ENCODE data around the gene APBA2. TPM values are rescaled to one million over a fixed set of nuclear protein-coding genes. Genes with fewer than 3 reads are reported as not detected.

The APBA2 gene
- total RNA-seq, 2 experiments from 2014 or later: 30.8 to 32.0 TPM

- Mint-ChIP-seq H3K27ac (no peak overlapping the region), H3K36me3 (ENCODE audit: low read depth) (no peaks in the 10 kb centered on the region), H3K9me3 (no peaks in the 10 kb centered on the region), H3K27me3 (no peaks in the 10 kb centered on the region), H3K4me1 (ENCODE audit: low read depth) (peaks cover 19% of the 10 kb centered on the region), H3K4me3 (no peak overlapping the region)
- TF ChIP-seq, protein P1, sequence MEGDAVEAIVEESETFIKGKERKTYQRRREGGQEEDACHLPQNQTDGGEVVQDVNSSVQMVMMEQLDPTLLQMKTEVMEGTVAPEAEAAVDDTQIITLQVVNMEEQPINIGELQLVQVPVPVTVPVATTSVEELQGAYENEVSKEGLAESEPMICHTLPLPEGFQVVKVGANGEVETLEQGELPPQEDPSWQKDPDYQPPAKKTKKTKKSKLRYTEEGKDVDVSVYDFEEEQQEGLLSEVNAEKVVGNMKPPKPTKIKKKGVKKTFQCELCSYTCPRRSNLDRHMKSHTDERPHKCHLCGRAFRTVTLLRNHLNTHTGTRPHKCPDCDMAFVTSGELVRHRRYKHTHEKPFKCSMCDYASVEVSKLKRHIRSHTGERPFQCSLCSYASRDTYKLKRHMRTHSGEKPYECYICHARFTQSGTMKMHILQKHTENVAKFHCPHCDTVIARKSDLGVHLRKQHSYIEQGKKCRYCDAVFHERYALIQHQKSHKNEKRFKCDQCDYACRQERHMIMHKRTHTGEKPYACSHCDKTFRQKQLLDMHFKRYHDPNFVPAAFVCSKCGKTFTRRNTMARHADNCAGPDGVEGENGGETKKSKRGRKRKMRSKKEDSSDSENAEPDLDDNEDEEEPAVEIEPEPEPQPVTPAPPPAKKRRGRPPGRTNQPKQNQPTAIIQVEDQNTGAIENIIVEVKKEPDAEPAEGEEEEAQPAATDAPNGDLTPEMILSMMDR (IDR thresholded peaks at IDR 0.05): no peak
- intact Hi-C loops (cut with micrococcal nuclease): no loop called here
- DNase-seq: no peak
- ATAC-seq: no peak
- ChIA-PET CTCF (interaction anchor here (1.0 to 1.2 kb wide), 3 partner anchors 16 to 224 kb away, joined by 4 to 5 read pairs (median 4); no protein-coding TSS in a partner anchor), POLR2A (interaction anchor here (0.6 to 1.5 kb wide), 2 partner anchors 20 to 160 kb away, joined by 3 read pairs; no protein-coding TSS in a partner anchor)
Measured at GRCh38 chr15:28878209-28878608, 7.6 kb upstream of the APBA2 start.

- Mint-ChIP-seq H3K4me1 (ENCODE audit: low read depth) (peaks cover 16% of the 10 kb centered on the region), H3K4me3 (no peak overlapping the region), H3K9me3 (no peaks in the 10 kb centered on the region), H3K27me3 (no peaks in the 10 kb centered on the region), H3K27ac (no peak overlapping the region), H3K36me3 (ENCODE audit: low read depth) (no peaks in the 10 kb centered on the region)
- intact Hi-C loops (cut with micrococcal nuclease): no loop called here
- TF ChIP-seq, protein P1 (IDR thresholded peaks at IDR 0.05): no peak
- ChIA-PET CTCF (interaction anchor here (0.9 to 1.2 kb wide), 2 partner anchors 11 to 96 kb away, joined by 3 to 4 read pairs; no protein-coding TSS in a partner anchor), POLR2A (no interaction called here)
- no peak for ATAC-seq
- no peak for DNase-seq
Measured at GRCh38 chr15:28879551-28879950, 6.2 kb upstream of the APBA2 start.

GRCh38 chr15:28880680-28881079 is 5.1 kb upstream of the APBA2 start:
- H3K4me1 Mint-ChIP-seq (ENCODE audit: low read depth): peaks cover 18% of the 10 kb centered on the region
- no peak overlapping the region for H3K4me3 Mint-ChIP-seq
- H3K9me3 Mint-ChIP-seq: no peaks in the 10 kb centered on the region
- ChIA-PET POLR2A (no interaction called here), CTCF (interaction anchor here (1.5 kb wide), 2 partner anchors 9 to 54 kb away, joined by 3 to 4 read pairs; no protein-coding TSS in a partner anchor)
- TF ChIP-seq, protein P1 (IDR thresholded peaks at IDR 0.05): no peak
- no peaks in the 10 kb centered on the region for H3K36me3 Mint-ChIP-seq (ENCODE audit: low read depth)
- DNase-seq: no peak
- H3K27ac Mint-ChIP-seq: no peak overlapping the region
- intact Hi-C loops (cut with micrococcal nuclease): loop anchor here (5.0 to 10.0 kb wide), 2 partner anchors 46 to 97 kb away; no protein-coding TSS in a partner anchor
- H3K27me3 Mint-ChIP-seq: no peaks in the 10 kb centered on the region
- no peak for ATAC-seq

DNA sequence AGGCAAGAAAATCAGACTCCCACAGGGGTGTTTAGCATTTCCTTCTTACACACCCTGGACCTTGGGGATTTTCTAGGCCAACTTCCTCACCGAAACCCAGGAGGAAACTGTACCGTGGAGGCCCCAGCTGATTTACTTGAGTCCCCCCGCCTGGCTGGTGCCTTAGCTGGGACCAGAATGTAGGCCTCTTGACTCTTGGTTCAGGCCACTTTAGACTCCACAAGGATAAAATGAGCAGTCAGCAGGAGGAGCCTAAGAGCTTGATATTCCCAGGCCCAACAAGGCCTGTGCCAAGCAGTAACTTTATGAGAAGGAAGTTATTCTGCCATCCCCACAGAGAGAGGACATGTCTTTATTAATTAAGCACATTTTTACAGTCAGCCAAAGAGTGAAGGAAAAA is 4.6 kb upstream of the APBA2 start:
- ChIA-PET CTCF (interaction anchor here (1.5 kb wide), 2 partner anchors 9 to 53 kb away, joined by 3 to 4 read pairs; no protein-coding TSS in a partner anchor), POLR2A (no interaction called here)
- intact Hi-C loops (cut with micrococcal nuclease): loop anchor here (5.0 to 10.0 kb wide), 2 partner anchors 46 to 96 kb away; no protein-coding TSS in a partner anchor
- Mint-ChIP-seq H3K4me3 (no peak overlapping the region), H3K36me3 (ENCODE audit: low read depth) (no peaks in the 10 kb centered on the region), H3K27ac (no peak overlapping the region), H3K27me3 (no peaks in the 10 kb centered on the region), H3K9me3 (no peaks in the 10 kb centered on the region), H3K4me1 (ENCODE audit: low read depth) (peaks cover 14% of the 10 kb centered on the region)
- DNase-seq (no peak), ATAC-seq (no peak)
- TF ChIP-seq, protein P1 (IDR thresholded peaks at IDR 0.05): no peak

- no peaks in the 10 kb centered on the region for H3K27me3 Mint-ChIP-seq
- no peaks in the 10 kb centered on the region for H3K9me3 Mint-ChIP-seq
- no peak overlapping the region for H3K4me3 Mint-ChIP-seq
- no peaks in the 10 kb centered on the region for H3K36me3 Mint-ChIP-seq (ENCODE audit: low read depth)
- DNase-seq (no peak), ATAC-seq (no peak)
- CTCF ChIA-PET: interaction anchor here (1.5 kb wide), 2 partner anchors 10 to 53 kb away, joined by 3 to 4 read pairs; no protein-coding TSS in a partner anchor
- H3K27ac Mint-ChIP-seq: no peak overlapping the region
- TF ChIP-seq, protein P1 (IDR thresholded peaks at IDR 0.05): no peak
- POLR2A ChIA-PET: no interaction called here
- H3K4me1 Mint-ChIP-seq (ENCODE audit: low read depth): peaks cover 11% of the 10 kb centered on the region
- intact Hi-C loops (cut with micrococcal nuclease): loop anchor here (5.0 to 10.0 kb wide), 2 partner anchors 47 to 96 kb away; no protein-coding TSS in a partner anchor
Measured at GRCh38 chr15:28881600-28881999, 4.2 kb upstream of the APBA2 start.
